HG02610 (cell line): ENCODE measurements around the gene FARP2.
"Not testable (repeated sequence)": the region's sequence is repeated elsewhere in the genome, so short reads cannot be mapped to it uniquely, and the experiment has no call there.

Experiments used
- ATAC-seq: cut with Tn5 transposase; IDR thresholded peaks from one replicate; pipeline ENCODE4 v1.9.1; 2021; ENCODE audit warnings: mild to moderate bottlenecking, moderate library complexity; ENCODE audit not compliant: unreplicated experiment

FARP2 gene

GRCh38 chr2:241364781-241365180, 8.7 kb downstream of the FARP2 start:
- ATAC-seq: no peak

GRCh38 chr2:241366678-241367077, 10.6 kb downstream of the FARP2 start:
- no peak for ATAC-seq

- no peak for ATAC-seq
Observed at GRCh38 chr2:241368643-241369042, 12.6 kb downstream of the FARP2 start.

GRCh38 chr2:241372361-241372992, 16.4 kb downstream of the FARP2 start:
- no peak for ATAC-seq

- ATAC-seq: no peak
Observed at GRCh38 chr2:241373446-241373845, 17.4 kb downstream of the FARP2 start.

GRCh38 chr2:241373906-241374305, 17.8 kb downstream of the FARP2 start:
- not testable (repeated sequence) for ATAC-seq

GRCh38 chr2:241375300-241375699, 19.2 kb downstream of the FARP2 start:
- no peak for ATAC-seq

GRCh38 chr2:241376808-241377207, 20.7 kb downstream of the FARP2 start:
- no peak for ATAC-seq

- no peak for ATAC-seq
Observed at GRCh38 chr2:241378816-241379215, 22.7 kb downstream of the FARP2 start.

GRCh38 chr2:241379481-241380480, 23.7 kb downstream of the FARP2 start:
- ATAC-seq: no peak

- no peak for ATAC-seq
Observed at GRCh38 chr2:241381872-241382271, 25.8 kb downstream of the FARP2 start.

GRCh38 chr2:241385450-241385849, 29.4 kb downstream of the FARP2 start:
- ATAC-seq: not testable (repeated sequence)

GRCh38 chr2:241386519-241386918, 30.4 kb downstream of the FARP2 start:
- ATAC-seq: no peak

GRCh38 chr2:241389697-241390096, 33.6 kb downstream of the FARP2 start:
- ATAC-seq: no peak

- peak; percentile 50 for ATAC-seq
Observed at GRCh38 chr2:241390301-241391206, 34.5 kb downstream of the FARP2 start.

GRCh38 chr2:241391892-241392665, 36.0 kb downstream of the FARP2 start:
- no peak for ATAC-seq

GRCh38 chr2:241392753-241393152, 36.7 kb downstream of the FARP2 start:
- not testable (repeated sequence) for ATAC-seq

GRCh38 chr2:241393524-241394196, 37.6 kb downstream of the FARP2 start:
- ATAC-seq: no peak

- ATAC-seq: not testable (repeated sequence)
Observed at GRCh38 chr2:241396809-241397208, 40.7 kb downstream of the FARP2 start.
